HepG2 (cell line): Measurements from ENCODE around the gene OGFR. TPM values are rescaled to one million over a fixed set of nuclear protein-coding genes. Genes with fewer than 3 reads are reported as not detected.

Experiments used
- AHDC1 ChIP-seq: sonication (generic); formaldehyde crosslinking; IDR thresholded peaks from 2 replicates; pipeline ENCODE4 v1.5.1; 2020; ENCODE audit warnings: mild to moderate bottlenecking, missing genetic modification reagents, borderline replicate concordance
- ARHGAP35 ChIP-seq: sonication (generic); formaldehyde crosslinking; IDR thresholded peaks from 2 replicates; pipeline ENCODE4 v1.9.0; 2022; ENCODE audit warnings: mild to moderate bottlenecking, inconsistent platforms, moderate library complexity, missing genetic modification reagents, borderline replicate concordance
- ASH2L ChIP-seq: fragments of 300-600, 200-600 bp; sonication (generic); IDR thresholded peaks from 2 replicates; pipeline ENCODE4 v1.7.0; 2017; ENCODE audit warnings: low read depth, mild to moderate bottlenecking, moderate library complexity, mixed read lengths, low read length; ENCODE audit not compliant: insufficient read length
- DZIP1 ChIP-seq: sonication (generic); formaldehyde crosslinking; IDR thresholded peaks from 2 replicates; pipeline ENCODE4 v1.5.0; 2020; ENCODE audit warnings: mild to moderate bottlenecking, missing genetic modification reagents
- KDM5B ChIP-seq: sonication (generic); formaldehyde crosslinking; IDR thresholded peaks from 2 replicates; pipeline ENCODE4 v1.4.0; 2020; ENCODE audit warnings: missing genetic modification reagents, mild to moderate bottlenecking, borderline replicate concordance
- PAWR ChIP-seq: sonication (generic); formaldehyde crosslinking; IDR thresholded peaks from 2 replicates; pipeline ENCODE4 v1.4.0; 2020; ENCODE audit warnings: missing genetic modification reagents, mild to moderate bottlenecking, borderline replicate concordance
- POLR2AphosphoS2 ChIP-seq: IDR thresholded peaks from 2 replicates; pipeline ENCODE4 v1.6.1; 2011; ENCODE audit warnings: low read depth, low read length, improper control_type of control experiment
- POLR2AphosphoS5 ChIP-seq: IDR thresholded peaks from 2 replicates; pipeline ENCODE4 v1.6.1; 2012; ENCODE audit warnings: low read depth, low read length
- RBAK ChIP-seq: sonication (generic); formaldehyde crosslinking; IDR thresholded peaks from 2 replicates; pipeline ENCODE4 v1.5.1; 2020; ENCODE audit warnings: mild to moderate bottlenecking, missing genetic modification reagents
- RFX5 ChIP-seq: IDR thresholded peaks from 2 replicates; pipeline ENCODE4 v1.6.1; 2011; ENCODE audit warnings: low read depth, low read length, improper control_type of control experiment
- SOX13 ChIP-seq, 3 experiments: fragments of 450-650 bp in 1 of 3; sonication (generic) in 1 of 3; formaldehyde crosslinking in 1 of 3; IDR thresholded peaks in 2 of 3; conservative IDR thresholded peaks in 1 of 3; 2 replicates each; pipeline versions ENCODE4 v1.5.0 to v1.6.1; 2016 to 2020; ENCODE audit warnings: antibody characterized with exemption in 1 of 3, mild to moderate bottlenecking in 1 of 3, missing compliant biosample characterization in 1 of 3, missing genetic modification reagents in 1 of 3, moderate library complexity in 1 of 3
- YEATS2 ChIP-seq: sonication (generic); formaldehyde crosslinking; IDR thresholded peaks from 2 replicates; pipeline ENCODE4 v1.4.0; 2020; ENCODE audit warnings: missing genetic modification reagents, borderline replicate concordance
- ZBTB2 ChIP-seq: sonication (generic); formaldehyde crosslinking; IDR thresholded peaks from 2 replicates; pipeline ENCODE4 v1.8.0; 2022; ENCODE audit warnings: low read depth, missing genetic modification reagents
- ZNF460 ChIP-seq: sonication (generic); formaldehyde crosslinking; IDR thresholded peaks from 2 replicates; pipeline ENCODE4 v1.5.1; 2020; ENCODE audit warnings: missing genetic modification reagents, mild to moderate bottlenecking, borderline replicate concordance
- ZNF607 ChIP-seq: sonication (generic); formaldehyde crosslinking; IDR thresholded peaks from 2 replicates; pipeline ENCODE4 v1.5.1; 2020; ENCODE audit warnings: missing genetic modification reagents, mild to moderate bottlenecking, borderline replicate concordance
- ZNF691 ChIP-seq: sonication (generic); formaldehyde crosslinking; IDR thresholded peaks from 2 replicates; pipeline ENCODE4 v1.4.0; 2020; ENCODE audit warnings: missing genetic modification reagents, low read depth, mild to moderate bottlenecking, borderline replicate concordance
- polyA plus RNA-seq, 8 experiments: library from polyadenylated mRNA; depleted of rRNA in 3 of 8; stranded (reverse) in 7 of 8; unstranded in 1 of 8; fragments of >200 nt; fragmentation: Illumina TruSeq in 4 of 8; extraction: Trizol in 4 of 8; gene quantifications; 2 replicates each; pipeline versions ENCODE4 v1.2.1 to v1.2.3, GENCODE V29; 2011 to 2016; ENCODE audit warnings: low read depth in 4 of 8, missing spikeins in 1 of 8, mixed read lengths in 1 of 8; ENCODE audit not compliant: insufficient read depth in 1 of 8
- total RNA-seq, 5 experiments: library from RNA; depleted of rRNA; stranded (reverse); fragments of >200 nt; fragmentation: Illumina TruSeq; extraction: Trizol; gene quantifications; 2 replicates each; pipeline ENCODE4 v1.2.3, GENCODE V29; 2016; ENCODE audit warnings: low read depth in 1 of 5

Gene OGFR
- total and polyA plus RNA-seq, 2 of the 13 experiments (the other 11 are each of a cell fraction or from before 2014, with no cell fraction given): 47.7 to 81.8 TPM

- no peak for TF ChIP-seq ZBTB2 (CRISPR knock-in tag)
- no peak for TF ChIP-seq ZNF460
- TF ChIP-seq KDM5B (CRISPR knock-in tag): peak; percentile 68; the same call in 1 of the 2 replicates
- peak; percentile 25; the same call in 1 of the 2 replicates for TF ChIP-seq ZNF691 (CRISPR knock-in tag)
- TF ChIP-seq RBAK (CRISPR knock-in tag): no peak
- no peak for TF ChIP-seq SOX13 (IDR thresholded peaks at IDR 0.05)
- peak in 1 of 2 experiments; percentile 49; a peak in 1 of 4 replicates for TF ChIP-seq SOX13 (CRISPR knock-in tag; conservative IDR thresholded peaks at IDR 0.05 in 1 of 2, IDR thresholded peaks at IDR 0.05 in 1 of 2)
- TF ChIP-seq ARHGAP35 (CRISPR knock-in tag): peak; percentile 26; the same call in 1 of the 2 replicates
- no peak for TF ChIP-seq POLR2AphosphoS2
- no peak for TF ChIP-seq PAWR (CRISPR knock-in tag)
- no peak for TF ChIP-seq ZNF607
- peak; percentile 56 for TF ChIP-seq YEATS2 (CRISPR knock-in tag)
- TF ChIP-seq ASH2L: no peak
- peak; percentile 82; the same call in 1 of the 2 replicates for TF ChIP-seq DZIP1 (CRISPR knock-in tag)
- no peak for TF ChIP-seq AHDC1
- no peak for TF ChIP-seq POLR2AphosphoS5
- TF ChIP-seq RFX5: no peak
These were observed 14.2 kb downstream of the OGFR start (continued) for GRCh38 chr20:62818592-62819493.
